Smooth muscle cell (in vitro differentiated cells): ENCODE data around the gene PRDM16. TPM values are rescaled to one million over a fixed set of nuclear protein-coding genes. Genes with fewer than 3 reads are reported as not detected.

ENCODE experiments used
- DNase-seq: peaks from one replicate; lab custom pipeline; 2025; ENCODE audit not compliant: unreplicated experiment; lab: John Stamatoyannopoulos, UW
- H2AFZ ChIP-seq: fragments of 200-600 bp; sonication (generic); 2 replicates; pipeline ENCODE4 v1.6.0; 2016; ENCODE audit warnings: antibody characterized with exemption, low read depth, mild to moderate bottlenecking
- H3F3A ChIP-seq: fragments of 200-600 bp; sonication (generic); 2 replicates; pipeline ENCODE4 v1.6.0; 2017; ENCODE audit warnings: antibody characterized with exemption, low read depth
- H3K27ac ChIP-seq: fragments of 200-600 bp; sonication (generic); 2 replicates; pipeline ENCODE4 v1.5.1; 2016; ENCODE audit warnings: low read depth, mild to moderate bottlenecking
- H3K27me3 ChIP-seq: fragments of 200-600 bp; sonication (generic); 2 replicates; pipeline ENCODE4 v1.6.1; 2016; ENCODE audit warnings: low read depth, mild to moderate bottlenecking
- H3K36me3 ChIP-seq: fragments of 200-600 bp; sonication (generic); 2 replicates; pipeline ENCODE4 v1.5.1; 2016; ENCODE audit warnings: low read depth
- H3K4me1 ChIP-seq: fragments of 200-600 bp; sonication (generic); 2 replicates; pipeline ENCODE4 v1.5.1; 2016; ENCODE audit warnings: low read depth
- H3K4me2 ChIP-seq: fragments of 200-600 bp; sonication (generic); 2 replicates; pipeline ENCODE4 v1.6.0; 2016; ENCODE audit warnings: mild to moderate bottlenecking
- H3K4me3 ChIP-seq: fragments of 200-600 bp; sonication (generic); 2 replicates; pipeline ENCODE4 v1.5.1; 2016; ENCODE audit warnings: mild to moderate bottlenecking
- H3K79me2 ChIP-seq: fragments of 200-600 bp; sonication (generic); 2 replicates; pipeline ENCODE4 v1.6.0; 2016; ENCODE audit warnings: low read depth, mild to moderate bottlenecking
- H3K9ac ChIP-seq: fragments of 200-600 bp; sonication (generic); 2 replicates; pipeline ENCODE4 v1.6.0; 2016; ENCODE audit warnings: low read depth
- H3K9me3 ChIP-seq: fragments of 200-600 bp; sonication (generic); replicated peaks from 2 replicates; pipeline ENCODE4 v1.5.1; 2016; ENCODE audit warnings: low read depth
- H4K20me1 ChIP-seq: fragments of 200-600 bp; sonication (generic); 2 replicates; pipeline ENCODE4 v1.6.0; 2016; ENCODE audit warnings: low read depth
- CTCF ChIP-seq: fragments of 200-600 bp; sonication (generic); IDR thresholded peaks from 2 replicates; pipeline ENCODE4 v1.5.1; 2017; ENCODE audit warnings: borderline replicate concordance, mild to moderate bottlenecking, antibody characterized with exemption; ENCODE audit not compliant: insufficient read depth, poor library complexity, severe bottlenecking
- WGBS: methylation state at CpG from one replicate; pipeline ENCODE4 v1.1.7; 2016; ENCODE audit warnings: low lambda C conversion rate; 5-methylcytosine and 5-hydroxymethylcytosine counted together
- polyA plus RNA-seq: library from polyadenylated mRNA; unstranded; fragments of >200 nt; fragmentation: Nextera tagmentation; extraction: Ambion mirVana; gene quantifications from 2 replicates; pipeline ENCODE4 v1.2.1, GENCODE V29; 2016
- total RNA-seq: library from RNA; depleted of rRNA; stranded (reverse); fragments of >200 nt; gene quantifications from 2 replicates; pipeline ENCODE4 v1.2.3, GENCODE V29; 2014

Gene PRDM16
- total and polyA plus RNA-seq, 2 experiments from 2014 or later = 0.72 to 1.3 TPM

GRCh38 chr1:3172431-3173380 is 103.7 kb downstream of the PRDM16 start:
- 86% methylated on average over 34 of the region's 34 CpGs for WGBS
- TF ChIP-seq CTCF = no peak
- Histone ChIP-seq H3K4me3 (no peak overlapping the region), H4K20me1 (no peaks in the 10 kb centered on the region), H3K9me3 (no peaks in the 10 kb centered on the region), H3K27me3 (no peaks in the 10 kb centered on the region), H3K4me1 (peaks cover 26% of the 10 kb centered on the region), H3F3A (no peaks in the 10 kb centered on the region), H3K4me2 (no peak overlapping the region), H3K27ac (no peak overlapping the region), H3K79me2 (no peaks in the 10 kb centered on the region), H3K36me3 (no peaks in the 10 kb centered on the region), H3K9ac (no peak overlapping the region), H2AFZ (no peak overlapping the region)
- no peak for DNase-seq

DNA sequence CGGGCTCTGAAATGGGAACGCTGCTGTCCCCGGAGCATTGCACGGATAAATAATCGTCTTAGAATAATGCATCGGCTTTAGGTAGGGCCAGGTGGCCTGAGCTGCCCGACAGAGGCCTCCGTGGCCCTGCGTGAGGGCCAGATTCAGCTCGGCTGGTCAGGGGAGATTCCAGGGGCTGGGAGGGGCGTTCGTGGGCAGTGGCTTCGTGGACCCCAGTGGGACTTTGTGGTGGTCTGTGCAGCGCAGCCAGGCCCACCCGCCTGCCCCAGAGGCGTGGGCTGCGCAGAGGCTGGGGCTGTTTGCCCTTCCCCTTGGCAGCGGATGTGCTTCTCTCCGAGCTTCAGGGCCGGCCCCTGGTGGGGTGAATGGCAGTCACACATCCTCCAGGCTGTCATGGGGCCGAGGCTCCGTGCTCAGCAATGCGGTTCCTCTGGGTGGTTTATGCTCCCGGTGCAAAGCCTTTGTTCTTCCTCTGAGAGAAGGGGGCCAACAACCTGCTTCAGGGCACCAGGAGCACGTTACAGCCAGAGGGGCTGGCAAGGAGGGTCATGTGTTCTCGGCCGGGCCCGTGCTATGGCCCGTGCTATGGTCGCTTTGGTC is 104.5 kb downstream of the PRDM16 start:
- no peaks in the 10 kb centered on the region for H4K20me1 ChIP-seq
- no peak overlapping the region for H2AFZ ChIP-seq
- H3K27ac ChIP-seq = no peak overlapping the region
- no peak overlapping the region for H3K4me3 ChIP-seq
- whole genome bisulfite sequencing = 89% methylated on average over 29 of the region's 30 CpGs
- H3K9ac ChIP-seq = no peak overlapping the region
- no peaks in the 10 kb centered on the region for H3F3A ChIP-seq
- H3K9me3 ChIP-seq = no peaks in the 10 kb centered on the region
- H3K36me3 ChIP-seq = no peaks in the 10 kb centered on the region
- H3K4me2 ChIP-seq = no peak overlapping the region
- H3K79me2 ChIP-seq = no peaks in the 10 kb centered on the region
- no peak for DNase-seq
- no peak for TF ChIP-seq CTCF
- no peaks in the 10 kb centered on the region for H3K27me3 ChIP-seq
- peaks cover 26% of the 10 kb centered on the region for H3K4me1 ChIP-seq

- no peaks in the 10 kb centered on the region for H3K9me3 ChIP-seq
- no peak overlapping the region for H3K9ac ChIP-seq
- H3K79me2 ChIP-seq = no peaks in the 10 kb centered on the region
- peaks cover 17% of the 10 kb centered on the region for H3K4me1 ChIP-seq
- no peak for DNase-seq
- no peaks in the 10 kb centered on the region for H3K36me3 ChIP-seq
- H2AFZ ChIP-seq = no peak overlapping the region
- no peak for TF ChIP-seq CTCF
- 73% methylated on average over 22 of the region's 22 CpGs for WGBS
- no peaks in the 10 kb centered on the region for H4K20me1 ChIP-seq
- H3K4me3 ChIP-seq = no peak overlapping the region
- H3K27ac ChIP-seq = no peak overlapping the region
- no peaks in the 10 kb centered on the region for H3K27me3 ChIP-seq
- no peaks in the 10 kb centered on the region for H3F3A ChIP-seq
- no peak overlapping the region for H3K4me2 ChIP-seq
These were observed 105.7 kb downstream of the PRDM16 start for GRCh38 chr1:3174487-3175247.
